SK-N-SH (cell line): ENCODE data around the gene NUP37.

ENCODE experiments used
- CTCF ChIP-seq: fragments of 200-600 bp; sonication (generic); IDR thresholded peaks from 2 replicates; pipeline ENCODE4 v1.6.1; 2017; ENCODE audit warnings: antibody characterized with exemption, mild to moderate bottlenecking, moderate library complexity
- ELF1 ChIP-seq: IDR thresholded peaks from 2 replicates; pipeline ENCODE4 v1.4.0; 2012
- EP300 ChIP-seq, 2 experiments: IDR thresholded peaks; 2 replicates each; pipeline versions ENCODE4 v1.4.0 to v1.6.1; 2012; ENCODE audit warnings: borderline replicate concordance in 1 of 2, low read depth in 1 of 2, low read length in 1 of 2
- IRF3 ChIP-seq: fragments of 150-350 bp; IDR thresholded peaks from 2 replicates; pipeline ENCODE4 v1.6.1; 2016; ENCODE audit warnings: mild to moderate bottlenecking, low read depth, low read length
- MAX ChIP-seq: IDR thresholded peaks from 2 replicates; pipeline ENCODE4 v1.4.0; 2012; ENCODE audit warnings: low read depth
- MEF2A ChIP-seq: IDR thresholded peaks from 2 replicates; pipeline ENCODE4 v1.4.0; 2012; ENCODE audit warnings: low read depth, borderline replicate concordance
- MXI1 ChIP-seq: IDR thresholded peaks from 2 replicates; pipeline ENCODE4 v1.6.1; 2012; ENCODE audit warnings: mild to moderate bottlenecking, low read depth, low read length, improper control_type of control experiment
- POLR2AphosphoS5 ChIP-seq: IDR thresholded peaks from 2 replicates; pipeline ENCODE4 v1.6.1; 2012; ENCODE audit warnings: low read depth, low read length
- RAD21 ChIP-seq: IDR thresholded peaks from 2 replicates; pipeline ENCODE4 v1.6.1; 2012; ENCODE audit warnings: mild to moderate bottlenecking, low read length
- RFX5 ChIP-seq: IDR thresholded peaks from 2 replicates; pipeline ENCODE4 v1.6.1; 2012; ENCODE audit warnings: mild to moderate bottlenecking, improper control_type of control experiment, low read length
- TAF1 ChIP-seq: IDR thresholded peaks from 2 replicates; pipeline ENCODE4 v1.6.1; 2012; ENCODE audit warnings: low read depth, mild to moderate bottlenecking, low read length, moderate library complexity, borderline replicate concordance
- USF2 ChIP-seq: fragments of 150-350 bp; IDR thresholded peaks from 2 replicates; pipeline ENCODE4 v1.6.1; 2017; ENCODE audit warnings: antibody characterized with exemption, low read length, low read depth, borderline replicate concordance
- YY1 ChIP-seq: IDR thresholded peaks from 2 replicates; pipeline ENCODE4 v1.4.0; 2012; ENCODE audit warnings: low read depth, mild to moderate bottlenecking

- TF ChIP-seq POLR2AphosphoS5 (no peak), MEF2A (no peak), RFX5 (no peak), MXI1 (no peak), CTCF (no peak), RAD21 (no peak), TAF1 (no peak), YY1 (no peak), USF2 (no peak), IRF3 (no peak), EP300 (IDR thresholded peaks at IDR 0.05; ENCODE audit: borderline replicate concordance in 1 of 2, low read depth in 1 of 2, low read length in 1 of 2) (no peak), ELF1 (no peak), MAX (no peak)
These were observed 90.8 kb downstream of the NUP37 start for GRCh38 chr12:102029141-102029540.
